HL-60 (cell line): Measurements from ENCODE around the gene RNF168.
A peak's percentile ranks its signal among the peaks of the same experiment; 100 is the strongest.

Experiments
- DNase-seq, 2 experiments: peaks; one replicate each; pipeline ENCODE4 v3.0.0-alpha.2; 2010 to 2020; ENCODE audit warnings: low read depth in 1 of 2, low spot score in 1 of 2
- H3K27ac ChIP-seq: fragments of 250-450 bp; sonication (Bioruptor Pico); replicated peaks from 2 replicates; pipeline ENCODE4 v1.5.1; 2020; ENCODE audit warnings: mild to moderate bottlenecking, moderate library complexity
- H3K27me3 ChIP-seq: fragments of 250-450 bp; sonication (Bioruptor Pico); 2 replicates; pipeline ENCODE4 v1.5.1; 2021; ENCODE audit warnings: mild to moderate bottlenecking, moderate library complexity; ENCODE audit not compliant: insufficient read depth, poor library complexity, severe bottlenecking
- H3K4me3 ChIP-seq: replicated peaks from 2 replicates; pipeline ENCODE4 v1.5.1; 2011; ENCODE audit warnings: mild to moderate bottlenecking, control low read depth, low read length; ENCODE audit not compliant: insufficient read depth
- CTCF ChIP-seq: IDR thresholded peaks from one replicate; pipeline ENCODE4 v1.5.1; 2011; ENCODE audit warnings: low read length, control low read depth, inconsistent platforms; ENCODE audit not compliant: insufficient read depth
- GABPA ChIP-seq: IDR thresholded peaks from 2 replicates; pipeline ENCODE4 v1.6.1; 2012; ENCODE audit warnings: low read depth
- POLR2AphosphoS5 ChIP-seq: IDR thresholded peaks from 2 replicates; pipeline ENCODE4 v1.6.1; 2012; ENCODE audit warnings: low read depth
- REST ChIP-seq: IDR thresholded peaks from 2 replicates; pipeline ENCODE4 v1.6.1; 2012; ENCODE audit warnings: low read depth; ENCODE audit not compliant: insufficient replicate concordance
- SPI1 ChIP-seq: IDR thresholded peaks from 2 replicates; pipeline ENCODE4 v1.6.1; 2012; ENCODE audit warnings: low read depth, mild to moderate bottlenecking, borderline replicate concordance

RNF168 gene

GRCh38 chr3:196528639-196529233, 25.2 kb upstream of the RNF168 start:
- H3K27ac ChIP-seq: peak overlapping the region; percentile 36
- H3K27me3 ChIP-seq: no peaks in the 10 kb centered on the region
- peak; percentile 60 to 80 for DNase-seq
- TF ChIP-seq GABPA: no peak
- peak; percentile 12; the same call in 1 of the 2 replicates for TF ChIP-seq SPI1
- TF ChIP-seq REST: no peak
- peak; percentile 55 for TF ChIP-seq POLR2AphosphoS5
- TF ChIP-seq CTCF: peak; percentile 40
- peak overlapping the region; percentile 26 for H3K4me3 ChIP-seq

- no peak for DNase-seq
- no peaks in the 10 kb centered on the region for H3K27me3 ChIP-seq
- no peak overlapping the region for H3K4me3 ChIP-seq
- no peak overlapping the region for H3K27ac ChIP-seq
- TF ChIP-seq POLR2AphosphoS5: no peak
- TF ChIP-seq REST: no peak
- TF ChIP-seq GABPA: no peak
- no peak for TF ChIP-seq CTCF
- no peak for TF ChIP-seq SPI1
Observed at GRCh38 chr3:196525141-196525540, 21.6 kb upstream of the RNF168 start.

- Histone ChIP-seq H3K4me3 (no peak overlapping the region), H3K27me3 (no peaks in the 10 kb centered on the region), H3K27ac (no peak overlapping the region)
- peak in 1 of 2 experiments; percentile 17 for DNase-seq
- TF ChIP-seq POLR2AphosphoS5 (no peak), GABPA (no peak), REST (no peak), SPI1 (no peak), CTCF (no peak)
Observed at GRCh38 chr3:196524527-196524926, 21.0 kb upstream of the RNF168 start.
